ENCODE data around the gene OGFR.

The OGFR gene

GRCh38 chr20:62784497-62784896, 20.1 kb upstream of the OGFR start:
- no peak for DNase-seq (ENCODE audit: low spot score)

GRCh38 chr20:62785393-62785792, 19.2 kb upstream of the OGFR start:
- DNase-seq (ENCODE audit: low spot score): no peak

GRCh38 chr20:62786157-62786556, 18.5 kb upstream of the OGFR start:
- no peak for DNase-seq (ENCODE audit: low spot score)

GRCh38 chr20:62787321-62787720, 17.3 kb upstream of the OGFR start:
- no peak for DNase-seq (ENCODE audit: low spot score)

DNA sequence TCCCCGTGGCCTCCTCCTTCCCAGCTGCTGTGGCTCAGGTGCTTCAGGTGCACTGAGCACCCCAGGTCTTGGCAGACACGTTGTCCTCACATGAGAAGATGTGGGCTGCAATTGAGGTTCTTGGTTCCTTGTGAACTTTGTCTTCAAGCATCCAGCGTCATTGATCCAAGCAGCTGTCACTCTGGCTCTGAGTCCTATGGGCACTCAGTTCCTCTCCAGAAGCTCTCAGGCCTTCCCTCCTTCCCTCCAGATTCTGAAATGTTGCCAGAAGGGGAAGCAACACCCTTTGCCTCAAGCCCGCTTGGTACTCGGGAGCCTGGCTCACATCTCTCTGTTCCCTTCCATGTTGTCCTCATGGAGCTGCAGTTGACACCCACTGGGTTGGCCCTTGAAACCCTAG, 16.8 kb upstream of the OGFR start:
- DNase-seq (ENCODE audit: low spot score): no peak

GRCh38 chr20:62788607-62789006, 16.0 kb upstream of the OGFR start:
- DNase-seq (ENCODE audit: low spot score): no peak

- no peak for DNase-seq (ENCODE audit: low spot score)
These were observed 14.6 kb upstream of the OGFR start for GRCh38 chr20:62790075-62790474.

GRCh38 chr20:62791301-62792181, 13.1 kb upstream of the OGFR start:
- peak; percentile 84 for DNase-seq (ENCODE audit: low spot score)

GRCh38 chr20:62792182-62792939, 12.3 kb upstream of the OGFR start:
- DNase-seq (ENCODE audit: low spot score): peak; percentile 70

- DNase-seq (ENCODE audit: low spot score): no peak
These were observed 11.5 kb upstream of the OGFR start for GRCh38 chr20:62792940-62793756.

- no peak for DNase-seq (ENCODE audit: low spot score)
These were observed 11.0 kb upstream of the OGFR start for GRCh38 chr20:62793757-62794006.

DNA sequence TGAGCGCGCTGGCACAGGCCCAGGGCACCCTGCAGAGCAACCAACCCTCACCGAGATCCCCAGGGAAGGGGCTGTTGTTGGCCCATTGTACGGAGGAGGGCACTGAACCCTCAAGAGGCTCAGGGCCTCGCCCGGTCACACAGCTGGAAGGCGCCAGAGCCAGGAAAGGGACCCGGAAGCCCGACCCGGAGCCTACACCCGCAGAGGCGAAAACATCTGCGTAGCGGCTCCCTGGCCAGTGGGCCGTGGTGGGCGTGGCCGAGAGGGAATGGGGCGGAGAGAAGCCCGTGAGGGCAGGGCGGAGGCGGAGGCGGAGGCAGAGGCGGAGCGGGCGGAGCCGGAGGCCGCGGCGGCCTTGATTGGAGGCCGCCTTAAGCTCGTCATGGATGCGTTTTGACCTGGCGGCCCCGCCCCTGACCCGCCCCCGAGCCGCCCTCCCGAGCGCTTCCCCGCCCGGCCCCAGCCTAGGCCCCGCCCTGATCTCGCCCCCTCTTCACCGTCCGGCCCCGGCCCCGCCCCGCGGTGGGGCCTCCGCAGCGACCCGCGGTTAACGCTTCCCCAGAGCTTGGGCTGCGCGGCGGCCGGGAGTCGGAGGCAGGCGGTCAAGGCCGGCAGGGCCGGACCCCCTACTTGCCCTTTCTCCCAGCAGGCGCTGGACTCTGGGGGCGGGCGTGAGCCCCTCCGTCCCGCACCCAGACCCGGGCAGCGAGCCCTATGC, 10.5 kb upstream of the OGFR start:
- peak; percentile 97 for DNase-seq (ENCODE audit: low spot score)

- peak; percentile 55 for DNase-seq (ENCODE audit: low spot score)
These were observed 9.4 kb upstream of the OGFR start for GRCh38 chr20:62795023-62795761.

DNA sequence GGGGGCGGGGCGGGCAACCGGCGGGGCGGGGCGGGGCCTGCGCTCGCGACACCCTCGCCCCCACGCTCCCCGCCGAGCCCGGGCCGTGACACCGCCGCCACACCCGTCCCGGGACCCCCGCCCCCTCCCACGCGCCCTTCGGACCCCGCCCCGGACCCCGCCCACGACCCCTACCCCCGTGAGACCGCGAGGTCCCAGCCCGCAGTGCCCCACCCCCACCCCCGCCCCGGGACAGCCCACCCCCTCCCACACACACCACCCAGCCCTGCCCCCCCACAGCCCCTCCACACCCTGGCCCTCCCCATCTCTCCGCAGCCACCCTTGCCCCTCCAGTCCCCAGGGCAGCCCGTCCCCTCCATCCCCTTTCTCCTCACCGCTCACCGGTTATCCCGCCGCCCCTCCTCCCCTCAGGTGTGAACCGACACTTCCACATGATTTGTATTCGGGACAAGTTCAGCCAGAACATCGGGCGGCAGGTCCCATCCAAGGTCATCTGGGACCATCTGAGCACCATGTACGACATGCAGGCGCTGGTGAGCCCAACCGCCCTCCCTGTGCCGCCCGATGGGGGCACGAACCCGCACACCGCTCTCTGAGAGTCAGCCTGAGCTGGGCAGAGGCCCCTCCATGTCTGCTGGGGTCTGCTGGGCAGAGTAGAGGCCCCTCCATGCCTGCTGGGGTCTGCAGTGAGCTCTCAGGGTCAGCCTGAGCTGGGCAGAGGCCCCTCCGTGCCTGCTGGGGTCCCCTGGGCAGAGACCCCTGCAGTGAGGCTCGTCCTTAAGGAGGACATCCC, 7.7 kb upstream of the OGFR start:
- no peak for DNase-seq (ENCODE audit: low spot score)

- no peak for DNase-seq (ENCODE audit: low spot score)
These were observed 6.7 kb upstream of the OGFR start for GRCh38 chr20:62797671-62798532.

- no peak for DNase-seq (ENCODE audit: low spot score)
These were observed 5.6 kb upstream of the OGFR start for GRCh38 chr20:62799036-62799435.

DNA sequence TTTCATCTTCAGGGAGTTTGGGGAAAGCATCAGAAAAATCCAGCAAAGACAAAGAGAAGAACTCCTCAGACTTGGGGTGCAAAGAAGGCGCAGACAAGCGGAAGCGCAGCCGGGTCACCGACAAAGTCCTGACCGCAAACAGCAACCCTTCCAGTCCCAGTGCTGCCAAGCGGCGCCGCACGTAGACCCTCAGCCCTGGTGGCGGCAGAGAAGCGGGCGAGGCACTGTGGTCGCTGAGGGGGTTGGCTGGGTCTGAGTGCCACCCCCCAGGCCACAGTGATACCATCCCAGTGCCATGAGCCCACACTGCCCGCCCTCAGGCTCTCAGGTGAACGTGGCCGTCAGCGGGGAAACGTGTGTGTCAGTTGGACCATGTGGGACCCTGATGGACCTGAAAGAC, 5.2 kb upstream of the OGFR start:
- DNase-seq (ENCODE audit: low spot score): no peak

DNA sequence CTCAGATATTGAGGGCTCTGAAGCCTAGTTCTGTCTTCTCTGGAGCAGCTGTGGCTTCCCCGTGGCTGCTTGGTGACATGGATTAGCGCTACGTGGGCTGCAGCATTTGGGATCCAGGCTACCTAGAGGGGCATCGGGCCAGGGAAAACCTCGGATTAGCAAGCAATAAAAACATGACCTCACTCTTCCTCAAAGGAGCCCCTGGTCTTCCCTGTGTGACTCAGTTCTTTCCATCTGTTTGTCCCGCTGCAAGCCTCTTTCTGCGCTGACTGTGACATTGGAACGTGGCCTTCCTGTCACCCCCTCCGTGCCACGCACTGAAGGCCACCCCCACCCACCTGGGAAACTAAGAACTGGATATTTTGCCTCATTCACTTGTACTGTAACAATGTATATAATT, 4.8 kb upstream of the OGFR start:
- DNase-seq (ENCODE audit: low spot score): no peak
